Activated CD8-positive, alpha-beta memory T cell treated with anti-CD3 and anti-CD28 coated beads, Interleukin-2, amount 10 ng/mL, durations not matched to agents 7 days and 5 days (primary cell): ENCODE results near the gene ACIN1. TPM values are rescaled to one million over a fixed set of nuclear protein-coding genes. Genes with fewer than 3 reads are reported as not detected.
A peak's percentile ranks its signal among the peaks of the same experiment; 100 is the strongest.

Source experiments
- ATAC-seq: fragments of 150-1000 bp; cut with Tn5 transposase; one replicate; pipeline ENCODE4 v1.10.0; 2021; ENCODE audit warnings: moderate library complexity
- CTCF ChIA-PET: fragments of 350-600 bp; sonication (Branson Sonifier 250); formaldehyde crosslinking; loops from one replicate; lab custom pipeline; 2021; ENCODE audit warnings: antibody characterized with exemption; lab: Charles Lee
- DNase-seq: peaks from one replicate; pipeline ENCODE4 v3.0.0-alpha.2; 2020
- H3K27ac Mint-ChIP-seq: one replicate; pipeline ENCODE4 v1.8.0; 2021; ENCODE audit warnings: mild to moderate bottlenecking, mixed read lengths
- H3K27me3 Mint-ChIP-seq: one replicate; pipeline ENCODE4 v1.8.0; 2021; ENCODE audit warnings: mixed read lengths
- H3K36me3 Mint-ChIP-seq: one replicate; pipeline ENCODE4 v1.8.0; 2021; ENCODE audit warnings: mild to moderate bottlenecking, mixed read lengths
- H3K4me1 Mint-ChIP-seq: one replicate; pipeline ENCODE4 v1.8.0; 2021; ENCODE audit warnings: mixed read lengths
- H3K4me3 Mint-ChIP-seq: one replicate; pipeline ENCODE4 v1.8.0; 2021; ENCODE audit warnings: mild to moderate bottlenecking, moderate library complexity, mixed read lengths
- H3K9me3 Mint-ChIP-seq: one replicate; pipeline ENCODE4 v1.8.0; 2022; ENCODE audit warnings: low read depth, mixed read lengths
- total RNA-seq, 2 experiments: library from RNA; stranded (reverse); gene quantifications; one replicate each; pipeline ENCODE4 v1.2.3, GENCODE V29; 2021

Gene ACIN1
- total RNA-seq, 2 experiments from 2014 or later, result 172 to 204 TPM

DNA sequence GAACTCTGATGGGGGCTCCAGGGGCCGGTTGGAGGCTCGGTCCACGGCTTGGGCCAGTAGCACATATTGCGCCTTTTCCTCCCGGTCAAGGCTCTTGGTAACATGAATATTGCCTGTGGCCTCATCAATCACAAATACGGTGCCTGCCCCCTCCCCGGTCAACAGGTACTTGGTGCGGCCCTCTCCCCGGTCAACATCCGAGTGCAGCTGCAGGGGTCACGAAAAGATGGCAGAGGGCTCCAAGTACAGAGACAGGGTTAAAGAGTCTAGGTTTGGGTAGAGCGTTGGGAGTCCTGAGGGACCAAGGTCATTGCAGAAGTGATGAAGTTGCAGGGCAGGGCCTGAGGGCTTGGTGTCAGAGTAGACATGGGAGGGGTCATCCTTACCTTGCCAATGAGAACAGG, 39.8 kb downstream of the ACIN1 start:
- Mint-ChIP-seq H3K4me3 (no peak overlapping the region), H3K9me3 (no peaks in the 10 kb centered on the region), H3K4me1 (peaks cover 16% of the 10 kb centered on the region), H3K36me3 (peaks cover 4% of the 10 kb centered on the region), H3K27ac (no peak overlapping the region), H3K27me3 (peaks cover 8% of the 10 kb centered on the region)
- CTCF ChIA-PET, result interaction anchor here (0.6 to 19.1 kb wide), 18 partner anchors 13 to 485 kb away, joined by 3 to 867 read pairs (median 5); partner anchors contain the start of genes AJUBA and PSMB11
- no peak for ATAC-seq
- DNase-seq, result no peak

DNA sequence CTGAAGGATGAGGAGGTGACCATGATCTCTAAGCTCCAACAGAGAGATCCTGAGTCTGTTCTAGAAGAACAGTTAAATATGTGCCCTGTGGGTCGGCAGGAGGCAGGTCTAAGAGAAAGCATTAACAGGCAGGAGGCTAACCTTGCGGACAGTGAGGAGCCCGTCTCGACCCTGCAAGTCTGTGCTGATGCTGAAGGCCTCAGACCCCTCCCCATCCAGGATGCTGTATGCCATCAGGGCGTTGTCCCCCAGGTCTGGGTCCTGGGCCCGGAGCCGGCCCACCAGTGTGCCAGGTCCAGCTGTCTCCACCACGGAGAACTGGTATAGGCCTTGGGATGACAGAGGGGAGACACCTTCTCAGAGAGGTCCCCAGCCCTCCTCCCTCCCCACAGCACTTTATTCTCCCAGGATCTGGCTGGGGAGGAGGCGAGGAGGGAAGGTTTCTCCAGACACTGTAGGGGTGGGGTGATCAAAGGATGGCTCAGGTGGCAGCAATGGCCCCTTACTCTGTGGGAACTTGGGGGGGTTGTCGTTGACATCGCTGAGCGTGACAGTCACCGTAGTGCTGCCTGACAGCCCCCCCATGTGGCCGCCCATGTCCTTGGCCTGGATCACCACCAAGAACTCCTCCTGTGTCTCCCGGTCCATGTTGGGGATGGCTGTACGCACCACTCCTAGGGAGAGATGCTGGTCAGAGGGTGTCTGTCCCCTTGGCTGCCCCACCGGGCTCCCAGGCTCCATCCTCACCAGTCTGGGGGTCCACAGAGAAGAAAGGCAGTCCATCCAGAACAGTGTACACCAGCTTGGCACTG, 40.7 kb downstream of the ACIN1 start:
- Mint-ChIP-seq H3K4me1 (peaks cover 15% of the 10 kb centered on the region), H3K36me3 (peaks cover 1% of the 10 kb centered on the region), H3K27ac (no peak overlapping the region), H3K27me3 (peaks cover 8% of the 10 kb centered on the region), H3K4me3 (no peak overlapping the region), H3K9me3 (no peaks in the 10 kb centered on the region)
- DNase-seq (peak; percentile 54), ATAC-seq (no peak)
- CTCF ChIA-PET, result interaction anchor here (0.8 to 19.1 kb wide), 12 partner anchors 14 to 131 kb away, joined by 3 to 867 read pairs (median 8); partner anchors contain the start of gene AJUBA

DNA sequence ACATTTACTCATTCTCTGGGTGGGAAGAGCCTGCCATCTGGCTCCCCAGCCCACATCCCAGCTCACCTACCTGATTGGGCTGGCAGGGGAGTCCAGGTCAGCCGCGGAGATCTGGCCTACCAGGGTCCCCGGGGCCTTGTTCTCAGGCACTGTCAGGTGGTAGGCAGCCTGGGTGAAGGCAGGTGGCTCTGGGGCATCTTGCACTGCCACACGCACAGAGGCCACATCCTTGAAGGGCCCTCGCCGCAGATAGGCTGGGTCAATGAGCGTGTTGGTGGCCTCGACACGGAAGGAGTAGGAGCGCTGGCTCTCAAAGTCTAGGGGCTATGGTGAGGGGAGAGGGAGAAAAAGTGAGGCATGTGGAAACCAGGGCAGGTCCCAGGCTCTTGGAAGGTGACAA, 41.5 kb downstream of the ACIN1 start:
- Mint-ChIP-seq H3K27me3 (peaks cover 8% of the 10 kb centered on the region), H3K4me3 (no peak overlapping the region), H3K4me1 (peaks cover 14% of the 10 kb centered on the region), H3K9me3 (no peaks in the 10 kb centered on the region), H3K36me3 (peaks cover 1% of the 10 kb centered on the region), H3K27ac (no peak overlapping the region)
- DNase-seq (no peak), ATAC-seq (no peak)
- CTCF ChIA-PET, result interaction anchor here (1.8 to 19.1 kb wide), 4 partner anchors 13 to 82 kb away, joined by 9 to 867 read pairs (median 78); partner anchors contain the start of gene AJUBA

DNA sequence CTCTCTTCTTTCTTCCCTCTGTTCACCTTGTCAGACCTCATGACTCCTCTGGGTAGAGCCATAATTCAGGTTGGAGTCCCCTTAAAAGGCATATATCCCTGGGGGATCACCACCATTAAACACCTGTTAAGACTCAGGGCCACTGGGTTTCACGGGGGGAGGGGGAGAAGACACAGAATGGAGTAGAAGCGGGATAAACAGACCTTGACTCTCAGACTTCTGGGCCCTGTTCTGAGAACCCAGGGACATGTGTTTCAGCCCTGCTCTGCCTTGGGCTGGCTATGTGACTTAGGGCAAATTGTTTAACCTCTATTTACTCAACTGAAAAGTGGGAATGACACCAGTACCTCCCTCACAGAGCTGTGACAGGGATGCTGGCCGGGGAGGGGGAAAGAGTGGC, 42.3 kb downstream of the ACIN1 start:
- Mint-ChIP-seq H3K27ac (peak overlapping the region; percentile 33), H3K27me3 (peaks cover 8% of the 10 kb centered on the region), H3K36me3 (no peaks in the 10 kb centered on the region), H3K4me1 (peaks cover 12% of the 10 kb centered on the region), H3K9me3 (no peaks in the 10 kb centered on the region), H3K4me3 (no peak overlapping the region)
- DNase-seq, result no peak
- ATAC-seq, result no peak
- CTCF ChIA-PET, result interaction anchor here (1.3 to 19.1 kb wide), 4 partner anchors 9 to 81 kb away, joined by 3 to 867 read pairs (median 78); partner anchors contain the start of gene AJUBA

DNA sequence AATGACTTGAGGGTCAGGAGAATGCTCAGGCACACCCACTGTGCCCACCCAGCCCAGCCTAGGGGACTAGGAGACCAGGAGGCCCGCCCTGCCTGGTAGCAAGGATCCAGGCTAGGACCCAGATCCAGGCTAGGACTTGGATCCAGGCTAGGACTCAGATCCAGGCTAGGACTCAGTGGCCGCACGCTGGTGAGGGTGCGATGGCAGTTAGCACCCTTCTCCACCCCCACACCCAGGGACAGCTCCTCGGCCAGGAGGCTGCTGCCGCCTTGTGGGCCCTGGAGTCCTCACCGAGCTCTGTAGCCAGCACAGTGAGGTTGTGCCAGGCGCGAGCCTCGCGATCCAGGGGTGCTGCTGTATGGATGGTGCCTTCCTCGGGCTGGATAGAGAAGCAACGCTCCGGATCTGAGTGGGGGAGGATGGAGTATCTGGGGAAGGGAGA, 42.7 kb downstream of the ACIN1 start:
- ATAC-seq (no peak), DNase-seq (no peak)
- Mint-ChIP-seq H3K4me3 (no peak overlapping the region), H3K9me3 (no peaks in the 10 kb centered on the region), H3K27ac (no peak overlapping the region), H3K4me1 (peaks cover 12% of the 10 kb centered on the region), H3K27me3 (peaks cover 8% of the 10 kb centered on the region), H3K36me3 (no peaks in the 10 kb centered on the region)
- CTCF ChIA-PET, result interaction anchor here (1.1 to 19.1 kb wide), 8 partner anchors 10 to 81 kb away, joined by 3 to 867 read pairs (median 4); partner anchors contain the start of gene AJUBA

DNA sequence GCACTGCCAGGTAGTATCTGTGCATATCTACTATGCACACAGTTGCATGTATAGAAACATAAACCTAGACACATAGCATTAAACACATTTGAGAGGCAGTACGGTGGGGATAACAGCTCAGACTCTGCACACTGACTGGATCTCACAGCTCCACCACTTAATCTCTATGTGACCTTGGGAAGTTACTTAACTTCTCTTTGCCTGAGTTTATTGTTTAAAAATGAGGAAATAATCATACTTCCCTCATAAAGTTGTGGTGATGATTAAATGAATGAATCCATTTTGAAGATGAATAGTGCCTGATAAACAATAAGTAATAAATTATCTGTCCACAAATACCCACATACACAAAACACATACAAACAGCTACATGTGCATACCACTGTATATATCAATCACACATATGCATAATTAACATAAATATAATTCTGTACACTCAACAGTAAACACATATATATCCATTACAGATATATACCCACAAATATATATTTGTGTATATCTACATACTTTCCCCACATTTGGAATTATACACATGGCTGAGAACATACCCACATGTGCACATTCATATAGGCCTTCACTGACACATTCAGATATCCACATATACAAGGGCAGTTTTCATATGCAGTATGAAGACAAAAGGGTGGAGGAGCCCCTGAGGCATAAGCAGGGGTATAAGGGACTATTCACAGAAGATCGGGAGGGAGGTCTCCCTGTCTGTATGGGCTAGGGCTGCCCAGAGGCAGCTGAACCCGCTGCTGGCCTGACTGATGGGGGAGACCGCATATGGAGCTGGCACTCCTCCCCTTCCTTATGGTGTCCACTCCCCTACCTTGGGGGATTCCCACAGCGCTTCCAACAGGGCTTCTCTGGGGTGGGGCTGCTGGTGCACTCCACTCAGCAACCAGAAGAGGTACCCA, 43.5 kb downstream of the ACIN1 start:
- H3K27me3 Mint-ChIP-seq, result peaks cover 3% of the 10 kb centered on the region
- DNase-seq, result no peak
- peaks cover 7% of the 10 kb centered on the region for H3K4me1 Mint-ChIP-seq
- H3K4me3 Mint-ChIP-seq, result no peak overlapping the region
- CTCF ChIA-PET, result interaction anchor here (0.6 to 19.1 kb wide), 9 partner anchors 11 to 78 kb away, joined by 3 to 867 read pairs (median 4); partner anchors contain the start of gene AJUBA
- no peaks in the 10 kb centered on the region for H3K36me3 Mint-ChIP-seq
- no peak overlapping the region for H3K27ac Mint-ChIP-seq
- H3K9me3 Mint-ChIP-seq, result no peaks in the 10 kb centered on the region
- no peak for ATAC-seq

DNA sequence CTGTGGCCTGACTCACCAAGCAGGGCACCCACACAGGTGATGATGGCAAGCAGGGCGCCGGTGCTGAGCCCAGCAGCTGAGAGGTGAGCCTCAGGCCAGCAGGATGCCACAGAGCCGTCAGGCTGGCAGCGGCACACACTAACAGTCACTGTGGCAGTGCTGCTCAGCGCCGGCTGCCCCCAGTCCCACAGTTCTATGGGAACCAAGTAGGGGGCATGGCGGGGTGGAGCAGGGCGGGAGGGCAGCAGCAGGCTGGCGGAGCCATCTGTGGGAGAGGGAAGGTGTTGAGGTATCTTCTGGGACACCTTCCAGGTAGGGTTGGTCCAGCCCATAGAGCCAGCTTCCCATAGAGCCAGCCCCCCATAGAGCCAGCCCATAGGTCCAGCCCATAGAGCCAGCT, 45.9 kb downstream of the ACIN1 start:
- no peak for ATAC-seq

DNA sequence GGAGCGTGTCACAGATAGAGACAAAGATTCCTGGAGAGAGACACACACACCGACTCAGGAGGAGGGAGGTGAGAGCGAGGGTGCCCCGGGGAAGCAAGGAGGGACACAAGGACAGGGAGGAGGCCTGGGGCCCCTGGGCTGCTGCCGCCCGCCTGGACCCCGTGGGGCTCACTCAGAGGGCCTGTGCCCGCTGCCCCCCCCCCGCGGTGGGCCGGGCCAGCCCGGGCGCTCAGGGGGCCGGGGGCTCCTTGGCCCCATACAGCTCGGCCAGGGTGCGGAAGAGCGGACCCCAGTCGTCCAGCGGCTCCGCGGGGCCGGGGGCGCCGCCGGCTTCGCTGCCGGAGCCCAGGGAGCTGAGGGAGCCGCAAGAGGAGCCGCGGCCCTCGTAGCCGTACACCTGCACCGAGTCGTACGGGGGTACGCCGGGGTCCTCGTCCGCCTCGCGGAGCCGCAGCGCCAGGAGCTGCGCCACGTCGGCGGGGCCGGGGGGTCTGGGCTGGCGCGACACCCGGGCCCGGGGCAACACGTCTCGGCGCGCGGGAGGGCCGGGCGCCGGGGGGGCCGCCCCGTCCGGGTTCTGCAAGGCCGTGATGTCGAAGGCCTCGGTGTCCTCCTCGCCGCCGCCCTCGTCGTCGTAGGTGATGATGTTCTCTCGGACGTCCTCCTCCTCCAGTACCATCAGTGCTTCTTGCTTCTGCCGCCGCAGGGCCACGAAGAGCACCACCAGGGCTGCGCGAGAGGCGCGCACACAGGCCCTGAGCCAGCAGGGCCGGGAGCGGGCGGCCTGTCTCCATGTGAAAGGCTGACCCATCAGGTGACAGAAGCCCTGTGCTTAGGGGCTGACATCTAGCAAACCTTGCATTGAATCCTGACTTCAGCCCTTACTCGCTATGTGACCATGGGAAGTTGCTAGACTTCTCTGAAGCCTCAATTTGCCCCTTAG, 46.9 kb downstream of the ACIN1 start:
- ATAC-seq (no peak), DNase-seq (no peak)
- Mint-ChIP-seq H3K27me3 (no peaks in the 10 kb centered on the region), H3K36me3 (no peaks in the 10 kb centered on the region), H3K27ac (no peak overlapping the region), H3K4me1 (no peaks in the 10 kb centered on the region), H3K4me3 (no peak overlapping the region), H3K9me3 (no peaks in the 10 kb centered on the region)
- CTCF ChIA-PET, result interaction anchor here (0.5 to 1.9 kb wide), 5 partner anchors 14 to 195 kb away, joined by 3 to 7 read pairs (median 4); no protein-coding TSS in a partner anchor

More for the DNA sequence above, 45.9 kb downstream of the ACIN1 start:
- H3K27ac Mint-ChIP-seq, result no peak overlapping the region
- H3K27me3 Mint-ChIP-seq, result no peaks in the 10 kb centered on the region
- CTCF ChIA-PET, result interaction anchor here (0.5 to 1.9 kb wide), 3 partner anchors 20 to 194 kb away, joined by 3 to 7 read pairs (median 5); no protein-coding TSS in a partner anchor
- no peak overlapping the region for H3K4me3 Mint-ChIP-seq
- no peaks in the 10 kb centered on the region for H3K36me3 Mint-ChIP-seq
- no peaks in the 10 kb centered on the region for H3K4me1 Mint-ChIP-seq
- H3K9me3 Mint-ChIP-seq, result no peaks in the 10 kb centered on the region
- DNase-seq, result no peak

DNA sequence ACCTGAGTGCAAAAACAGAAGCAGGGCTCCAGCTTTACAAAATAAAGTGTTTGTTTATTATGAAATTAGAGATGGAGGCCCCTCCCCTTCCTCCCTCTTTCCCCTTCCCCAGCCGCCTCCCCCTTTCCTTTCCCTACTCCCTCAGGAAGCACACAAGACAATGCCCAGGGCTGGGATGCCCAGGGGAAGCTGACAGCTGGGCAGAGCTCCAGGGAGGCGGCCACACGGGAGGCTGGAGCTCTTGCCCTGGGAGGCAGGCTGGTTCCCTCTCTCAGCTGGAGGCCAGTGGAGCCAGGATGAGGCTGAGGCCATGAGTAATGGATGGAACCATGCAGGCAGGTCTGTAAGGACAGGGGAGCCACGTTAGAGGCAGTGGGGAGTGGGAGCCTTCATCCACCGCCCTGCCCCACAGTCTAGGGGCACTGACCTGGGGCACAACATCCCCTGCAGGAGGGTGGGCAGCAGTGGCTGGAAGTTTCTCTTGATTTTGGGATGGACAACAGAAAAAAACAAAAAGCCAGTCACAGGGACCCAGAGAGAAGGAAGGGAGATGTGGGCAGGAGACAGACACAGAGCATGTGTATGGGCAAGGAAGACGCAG, 47.8 kb downstream of the ACIN1 start:
- no peak overlapping the region for H3K27ac Mint-ChIP-seq
- H3K9me3 Mint-ChIP-seq, result no peaks in the 10 kb centered on the region
- ATAC-seq (no peak), DNase-seq (no peak)
- H3K4me3 Mint-ChIP-seq, result no peak overlapping the region
- H3K27me3 Mint-ChIP-seq, result no peaks in the 10 kb centered on the region
- H3K36me3 Mint-ChIP-seq, result no peaks in the 10 kb centered on the region
- CTCF ChIA-PET, result interaction anchor here (0.5 to 2.4 kb wide), 5 partner anchors 9 to 51 kb away, joined by 3 to 7 read pairs (median 4); partner anchors contain the start of gene CDH24
- H3K4me1 Mint-ChIP-seq, result no peaks in the 10 kb centered on the region

DNA sequence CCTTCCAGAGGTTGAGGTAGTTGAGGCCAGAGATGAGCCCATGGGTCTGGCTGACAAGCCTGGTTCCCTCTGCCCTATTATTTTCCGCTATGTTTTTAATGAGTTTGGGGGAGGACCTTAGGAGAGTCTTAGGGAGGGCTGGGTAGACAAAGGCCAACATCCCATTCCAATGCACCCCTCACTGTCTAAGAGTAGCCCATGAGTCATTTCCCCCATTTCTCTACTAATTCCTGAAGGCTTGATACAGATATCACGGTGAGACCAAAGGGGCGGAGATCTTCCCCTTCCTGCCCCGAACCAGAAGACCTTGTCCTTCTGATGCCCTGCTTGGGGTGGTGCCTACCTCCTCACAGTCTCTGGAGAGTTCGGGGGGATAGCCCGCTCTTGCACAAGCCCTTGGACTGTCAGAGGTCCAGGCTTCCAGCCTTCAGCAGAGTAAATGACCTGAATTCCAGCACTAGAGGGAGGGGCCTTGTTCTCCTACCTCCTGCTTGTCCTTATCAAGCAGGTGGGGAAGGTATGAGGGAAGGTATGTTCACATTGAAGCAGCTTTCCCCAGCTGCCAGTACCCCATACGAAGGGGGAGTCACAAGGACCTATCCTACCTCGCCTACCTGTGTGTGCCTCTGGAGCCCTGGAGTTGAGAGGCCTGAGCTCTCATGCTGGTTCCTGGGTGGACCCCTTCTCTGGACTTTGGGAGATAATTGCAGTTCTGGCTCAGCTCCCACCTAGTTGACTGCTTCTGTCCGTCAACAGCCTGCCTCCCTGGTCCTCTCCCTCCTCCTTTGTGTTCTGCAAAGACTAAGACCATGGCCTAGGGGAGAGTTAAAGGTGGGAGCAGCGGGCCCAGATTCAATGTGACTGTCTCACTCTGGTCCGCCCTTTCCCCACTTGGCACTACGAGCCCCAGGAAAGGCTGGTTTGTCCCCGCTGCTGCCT, 49.2 kb downstream of the ACIN1 start:
- H3K36me3 Mint-ChIP-seq, result no peaks in the 10 kb centered on the region
- no peaks in the 10 kb centered on the region for H3K4me1 Mint-ChIP-seq
- no peak for DNase-seq
- no peak for ATAC-seq
- CTCF ChIA-PET, result interaction anchor here (1.6 to 2.4 kb wide), 2 partner anchors 12 to 23 kb away, joined by 7 read pairs; partner anchors contain the start of gene CDH24
- no peaks in the 10 kb centered on the region for H3K27me3 Mint-ChIP-seq
- no peak overlapping the region for H3K27ac Mint-ChIP-seq
- no peaks in the 10 kb centered on the region for H3K9me3 Mint-ChIP-seq
- H3K4me3 Mint-ChIP-seq, result no peak overlapping the region

DNA sequence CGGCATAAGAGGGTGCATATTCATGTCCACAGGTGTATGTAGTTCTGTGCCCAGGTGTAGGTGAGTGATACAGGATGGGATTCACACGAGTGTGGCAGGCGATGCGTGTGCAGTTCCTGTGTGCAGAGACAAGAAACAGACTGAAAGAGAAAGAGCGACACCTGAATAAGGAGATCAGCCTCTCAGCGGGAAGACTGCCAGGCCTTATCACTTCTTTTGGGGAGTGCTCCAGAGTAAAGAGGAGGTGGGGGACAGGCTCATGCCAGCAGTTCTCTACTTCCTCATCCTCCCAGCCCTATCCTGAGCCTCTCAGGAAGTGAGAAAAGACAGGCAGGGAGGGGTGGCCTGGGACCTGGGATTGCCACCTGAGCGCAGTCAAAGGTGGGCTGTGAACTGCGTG, 50.1 kb downstream of the ACIN1 start:
- no peak for ATAC-seq
- no peaks in the 10 kb centered on the region for H3K36me3 Mint-ChIP-seq
- CTCF ChIA-PET, result interaction anchor here (1.1 to 2.4 kb wide), 2 partner anchors 13 to 58 kb away, joined by 4 to 7 read pairs; partner anchors contain the start of gene CDH24
- no peaks in the 10 kb centered on the region for H3K27me3 Mint-ChIP-seq
- no peak overlapping the region for H3K27ac Mint-ChIP-seq
- DNase-seq, result no peak
- H3K4me1 Mint-ChIP-seq, result no peaks in the 10 kb centered on the region
- H3K4me3 Mint-ChIP-seq, result no peak overlapping the region
- no peaks in the 10 kb centered on the region for H3K9me3 Mint-ChIP-seq
